ENCODE results near the gene FRS2.
A peak's percentile ranks its signal among the peaks of the same experiment; 100 is the strongest.
"Not testable (repeated sequence)": the region's sequence is repeated elsewhere in the genome, so short reads cannot be mapped to it uniquely, and the experiment has no call there.

FRS2 gene

GRCh38 chr12:69580074-69580473 lies 109.9 kb downstream of the FRS2 start:
- DNase-seq (ENCODE audit: low spot score): no peak

- DNase-seq (ENCODE audit: low spot score): no peak
These were observed 113.0 kb downstream of the FRS2 start for GRCh38 chr12:69583203-69583602.

- DNase-seq (ENCODE audit: low spot score): peak; percentile 97
These were observed 115.2 kb downstream of the FRS2 start, which contains the start of gene CCT2 for GRCh38 chr12:69585189-69586062. Gene CCT2 (plus strand): TSS chr12:69585459. CDS start chr12:69585522, 63 bp downstream.

- DNase-seq (ENCODE audit: low spot score): no peak
These were observed 118.3 kb downstream of the FRS2 start for GRCh38 chr12:69588527-69588926.

GRCh38 chr12:69589082-69589481 lies 118.9 kb downstream of the FRS2 start:
- no peak for DNase-seq (ENCODE audit: low spot score)

- no peak for DNase-seq (ENCODE audit: low spot score)
These were observed 125.5 kb downstream of the FRS2 start for GRCh38 chr12:69595689-69596088.

GRCh38 chr12:69598174-69598753 lies 128.1 kb downstream of the FRS2 start:
- no peak for DNase-seq (ENCODE audit: low spot score)

- no peak for DNase-seq (ENCODE audit: low spot score)
These were observed 130.6 kb downstream of the FRS2 start for GRCh38 chr12:69600804-69601203.

- DNase-seq (ENCODE audit: low spot score): no peak
These were observed 131.9 kb downstream of the FRS2 start for GRCh38 chr12:69601962-69602685.

- no peak for DNase-seq (ENCODE audit: low spot score)
These were observed 132.8 kb downstream of the FRS2 start for GRCh38 chr12:69602954-69603353.

- DNase-seq (ENCODE audit: low spot score): not testable (repeated sequence)
These were observed 133.4 kb downstream of the FRS2 start for GRCh38 chr12:69603556-69603955.

GRCh38 chr12:69604275-69604674 lies 134.1 kb downstream of the FRS2 start:
- DNase-seq (ENCODE audit: low spot score): not testable (repeated sequence)

GRCh38 chr12:69608114-69608513 lies 137.9 kb downstream of the FRS2 start:
- no peak for DNase-seq (ENCODE audit: low spot score)

- no peak for DNase-seq (ENCODE audit: low spot score)
These were observed 139.9 kb downstream of the FRS2 start for GRCh38 chr12:69610126-69610525.

- DNase-seq (ENCODE audit: low spot score): no peak
These were observed 140.5 kb downstream of the FRS2 start, which contains the start of gene LRRC10 for GRCh38 chr12:69610729-69611128. Gene LRRC10 (minus strand): TSS chr12:69610907. CDS start chr12:69610838, 69 bp downstream.

- no peak for DNase-seq (ENCODE audit: low spot score)
These were observed 143.2 kb downstream of the FRS2 start for GRCh38 chr12:69613351-69613750.

GRCh38 chr12:69616025-69616424 lies 145.8 kb downstream of the FRS2 start:
- no peak for DNase-seq (ENCODE audit: low spot score)

GRCh38 chr12:69619050-69619449 lies 148.9 kb downstream of the FRS2 start:
- no peak for DNase-seq (ENCODE audit: low spot score)

- DNase-seq (ENCODE audit: low spot score): no peak
These were observed 149.9 kb downstream of the FRS2 start for GRCh38 chr12:69620077-69620476.

- DNase-seq (ENCODE audit: low spot score): no peak
These were observed 150.7 kb downstream of the FRS2 start for GRCh38 chr12:69620921-69621320.

- DNase-seq (ENCODE audit: low spot score): no peak
These were observed 151.4 kb downstream of the FRS2 start for GRCh38 chr12:69621551-69621950.

- DNase-seq (ENCODE audit: low spot score): no peak
These were observed 153.8 kb downstream of the FRS2 start for GRCh38 chr12:69623970-69624369.

GRCh38 chr12:69627501-69627900 lies 157.3 kb downstream of the FRS2 start:
- no peak for DNase-seq (ENCODE audit: low spot score)
